Measurements from ENCODE around the gene HS6ST1. TPM values are rescaled to one million over a fixed set of nuclear protein-coding genes. Genes with fewer than 3 reads are reported as not detected.
"Not testable (repeated sequence)": the region's sequence is repeated elsewhere in the genome, so short reads cannot be mapped to it uniquely, and the experiment has no call there.

The HS6ST1 gene
- polyA plus RNA-seq, 1 donor from 2014 or later = 4.3 TPM

DNA sequence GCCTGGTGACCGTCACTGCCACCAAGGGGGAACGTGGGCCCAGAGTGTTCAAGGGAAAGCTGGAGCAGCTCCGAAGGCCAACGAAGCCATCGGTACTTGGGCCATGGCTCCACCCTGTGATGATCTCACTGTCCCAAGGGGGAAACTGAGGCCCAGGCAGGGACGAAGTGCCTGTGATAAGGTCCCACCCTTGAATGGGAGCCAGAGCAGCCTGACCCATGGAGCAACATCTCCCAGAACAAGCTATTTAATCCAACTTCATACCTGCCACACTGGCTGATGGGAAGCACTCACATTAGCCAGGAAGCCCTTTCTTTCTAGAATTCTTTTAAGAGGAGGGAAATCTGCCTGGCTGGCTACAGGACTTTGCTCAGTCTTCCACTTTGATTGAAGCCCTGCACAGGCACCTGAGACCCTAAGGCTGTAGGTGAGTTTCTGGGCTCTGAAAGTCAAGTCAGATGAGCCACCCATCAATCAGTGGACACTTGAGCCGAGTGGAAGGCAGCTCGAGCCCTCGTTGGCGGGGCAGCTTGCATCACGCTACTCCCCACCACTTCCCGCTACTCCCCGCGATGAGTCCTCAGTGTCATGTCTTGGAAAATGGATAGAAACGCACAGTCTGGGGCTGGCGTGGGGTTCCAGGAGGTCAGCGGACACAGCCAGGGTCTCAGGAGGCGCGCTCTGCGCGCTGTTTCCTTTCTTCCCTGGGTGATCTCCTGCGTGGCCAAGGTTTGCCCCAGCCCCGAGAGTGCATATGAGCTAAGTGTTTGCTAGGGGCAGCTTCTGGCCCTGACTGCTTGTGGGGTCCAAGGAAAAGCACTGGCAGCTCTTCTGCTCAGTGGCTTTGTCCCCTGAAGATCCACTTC, 2.5 kb upstream of the HS6ST1 start:
- Mint-ChIP-seq H3K9me3 (no peaks in the 10 kb centered on the region), H3K36me3 (no peaks in the 10 kb centered on the region), H3K27me3 (no peaks in the 10 kb centered on the region), H3K4me1 (peaks cover 9 to 14% (median 13%) of the 10 kb centered on the region in 3 donors), H3K27ac (peak overlapping the region; percentile 31 to 90 (median 50)), H3K4me3 (peak overlapping the region; percentile 70 to 91 (median 78))

- Mint-ChIP-seq H3K36me3 (no peaks in the 10 kb centered on the region), H3K4me1 (peaks cover 12 to 17% (median 13%) of the 10 kb centered on the region in 3 donors), H3K4me3 (peak overlapping the region; percentile 50 to 91 (median 70)), H3K9me3 (no peaks in the 10 kb centered on the region), H3K27me3 (no peaks in the 10 kb centered on the region), H3K27ac (peak overlapping the region; percentile 31 to 90 (median 50))
Observed at GRCh38 chr2:128320192-128320905, 1.7 kb upstream of the HS6ST1 start.

DNA sequence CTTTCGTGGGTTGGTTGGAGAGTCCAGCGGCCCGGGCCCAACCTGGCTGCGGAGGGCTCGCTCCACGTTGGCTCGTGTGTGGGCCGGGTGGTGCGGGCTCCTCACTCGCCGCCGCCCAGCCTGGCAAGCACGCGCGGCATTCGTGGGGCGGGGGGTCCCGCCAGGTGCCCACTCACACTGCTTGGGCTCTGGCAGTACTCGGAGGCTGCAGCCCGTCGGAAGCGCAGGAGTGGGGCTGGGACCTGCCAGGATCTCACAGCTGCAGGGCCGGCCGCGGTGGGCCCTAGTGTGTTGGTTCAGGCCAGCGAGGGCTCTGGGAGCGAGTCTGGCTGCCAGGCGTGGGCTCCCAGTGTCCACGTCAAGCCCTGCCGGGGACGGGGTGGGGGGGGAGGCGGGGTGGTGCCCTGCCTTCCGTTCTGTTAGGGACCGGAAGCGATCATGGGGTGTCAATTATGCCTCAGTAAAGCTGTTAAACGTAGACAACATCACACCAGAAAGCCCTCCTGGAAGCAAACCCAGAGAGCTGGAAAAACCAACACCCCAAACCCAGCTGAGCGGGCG, 1.0 kb upstream of the HS6ST1 start:
- Mint-ChIP-seq H3K27me3 (no peaks in the 10 kb centered on the region), H3K27ac (peak overlapping the region in 1 of 3 donors; percentile 50), H3K36me3 (no peaks in the 10 kb centered on the region), H3K9me3 (no peaks in the 10 kb centered on the region), H3K4me3 (peak overlapping the region in 3 of 4 donors; percentile 50 to 91 (median 79)), H3K4me1 (peaks cover 13 to 24% (median 16%) of the 10 kb centered on the region in 3 donors)

- H3K4me3 Mint-ChIP-seq = peak overlapping the region in 3 of 4 donors; percentile 74 to 87 (median 78)
- H3K27me3 Mint-ChIP-seq, H3K36me3 Mint-ChIP-seq, H3K27ac Mint-ChIP-seq, H3K9me3 Mint-ChIP-seq: not testable (repeated sequence)
- H3K4me1 Mint-ChIP-seq = peaks cover 16 to 28% (median 16%) of the 10 kb centered on the region in 3 donors
Observed at GRCh38 chr2:128318245-128318644, 423 bp downstream of the HS6ST1 start.

DNA sequence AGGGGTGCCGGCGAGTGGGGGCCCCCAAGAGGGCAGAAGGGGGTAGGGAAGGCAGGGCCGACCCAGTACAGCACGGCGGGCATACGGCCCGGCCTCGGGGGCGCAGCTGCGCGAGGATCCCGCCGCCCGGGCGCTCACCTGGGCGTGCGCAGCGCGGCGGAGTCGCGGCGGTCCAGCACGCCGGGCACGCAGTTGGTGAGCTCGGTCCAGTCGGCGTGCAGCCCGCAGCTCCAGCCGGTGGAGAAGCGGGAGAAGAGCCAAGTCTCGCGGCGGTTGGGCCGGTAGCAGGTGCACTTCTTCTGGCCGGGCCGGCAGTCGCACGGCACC, 806 bp downstream of the HS6ST1 start:
- Mint-ChIP-seq H3K4me1 (peaks cover 14 to 32% (median 18%) of the 10 kb centered on the region in 3 donors), H3K4me3 (peak overlapping the region; percentile 91 to 97 (median 95)), H3K27ac (peak overlapping the region in 1 of 3 donors; percentile 90)
- H3K36me3 Mint-ChIP-seq, H3K27me3 Mint-ChIP-seq, H3K9me3 Mint-ChIP-seq: not testable (repeated sequence)

- peaks cover 14 to 32% (median 18%) of the 10 kb centered on the region in 3 donors for H3K4me1 Mint-ChIP-seq
- H3K27ac Mint-ChIP-seq = peak overlapping the region; percentile 53 to 90 (median 83)
- peak overlapping the region; percentile 91 to 97 (median 95) for H3K4me3 Mint-ChIP-seq
Observed at GRCh38 chr2:128317181-128317898, 1.3 kb downstream of the HS6ST1 start.

GRCh38 chr2:128316777-128317180, 1.9 kb downstream of the HS6ST1 start:
- Mint-ChIP-seq H3K36me3 (no peaks in the 10 kb centered on the region), H3K4me3 (peak overlapping the region; percentile 91 to 97 (median 95)), H3K9me3 (no peaks in the 10 kb centered on the region), H3K4me1 (peaks cover 14 to 34% (median 18%) of the 10 kb centered on the region in 3 donors), H3K27ac (peak overlapping the region; percentile 16 to 90 (median 53)), H3K27me3 (no peaks in the 10 kb centered on the region)

More at GRCh38 chr2:128317181-128317898, 1.3 kb downstream of the HS6ST1 start:
- Mint-ChIP-seq H3K27me3 (no peaks in the 10 kb centered on the region), H3K9me3 (no peaks in the 10 kb centered on the region), H3K36me3 (no peaks in the 10 kb centered on the region)

- Mint-ChIP-seq H3K27ac (peak overlapping the region in 2 of 3 donors; percentile 16 to 90), H3K4me1 (peaks cover 9 to 31% (median 13%) of the 10 kb centered on the region in 3 donors), H3K9me3 (no peaks in the 10 kb centered on the region), H3K36me3 (no peaks in the 10 kb centered on the region), H3K27me3 (no peaks in the 10 kb centered on the region), H3K4me3 (peak overlapping the region; percentile 91 to 97 (median 95))
Observed at GRCh38 chr2:128315829-128316776, 2.6 kb downstream of the HS6ST1 start.

- Mint-ChIP-seq H3K4me1 (peaks cover 9 to 34% (median 11%) of the 10 kb centered on the region in 3 donors), H3K27ac (no peak overlapping the region), H3K9me3 (no peaks in the 10 kb centered on the region), H3K36me3 (no peaks in the 10 kb centered on the region), H3K27me3 (no peaks in the 10 kb centered on the region), H3K4me3 (peak overlapping the region; percentile 17 to 90 (median 41))
Observed at GRCh38 chr2:128315122-128315828, 3.4 kb downstream of the HS6ST1 start.

DNA sequence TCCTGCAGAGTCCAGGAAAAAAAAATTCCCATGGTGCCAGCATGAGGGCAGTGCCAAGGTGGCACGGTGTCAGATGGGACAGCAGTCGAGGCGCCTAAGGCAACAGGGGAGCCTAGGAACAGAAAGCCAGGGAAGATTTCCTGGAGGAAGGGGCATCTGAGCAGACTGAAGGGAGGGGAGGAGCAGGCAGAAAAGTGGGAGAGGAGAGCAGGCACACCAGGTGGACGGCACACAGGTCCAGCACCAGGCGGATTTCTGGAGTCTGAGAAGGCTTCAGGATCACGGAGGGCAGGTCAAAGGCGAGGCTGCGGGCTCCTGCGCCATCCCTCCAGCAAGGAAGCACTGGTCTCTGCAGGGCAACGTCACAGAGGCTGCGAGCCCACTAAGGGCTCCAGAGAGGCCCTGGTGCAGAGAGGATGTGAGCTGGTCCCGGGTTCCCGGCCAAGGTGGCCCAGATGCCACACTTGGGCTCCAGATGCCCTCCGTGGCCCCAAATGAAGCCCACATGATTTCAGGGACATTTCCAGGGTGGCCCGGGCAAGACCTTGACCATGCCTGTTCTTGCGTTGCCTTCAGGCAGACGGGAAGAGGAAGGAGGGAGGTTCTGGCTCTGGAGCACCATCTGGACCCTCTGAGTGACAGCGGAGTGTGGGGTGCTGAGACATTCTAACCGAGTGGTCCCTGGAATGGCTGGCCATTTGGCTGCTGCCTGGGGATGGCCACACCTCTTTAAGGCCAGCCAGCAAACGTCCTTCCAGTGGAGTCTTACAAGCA, 4.1 kb downstream of the HS6ST1 start:
- peaks cover 9 to 35% (median 11%) of the 10 kb centered on the region in 3 donors for H3K4me1 Mint-ChIP-seq
- no peaks in the 10 kb centered on the region for H3K9me3 Mint-ChIP-seq
- no peaks in the 10 kb centered on the region for H3K27me3 Mint-ChIP-seq
- H3K27ac Mint-ChIP-seq = no peak overlapping the region
- no peaks in the 10 kb centered on the region for H3K36me3 Mint-ChIP-seq
- peak overlapping the region in 3 of 4 donors; percentile 34 to 90 (median 39) for H3K4me3 Mint-ChIP-seq

DNA sequence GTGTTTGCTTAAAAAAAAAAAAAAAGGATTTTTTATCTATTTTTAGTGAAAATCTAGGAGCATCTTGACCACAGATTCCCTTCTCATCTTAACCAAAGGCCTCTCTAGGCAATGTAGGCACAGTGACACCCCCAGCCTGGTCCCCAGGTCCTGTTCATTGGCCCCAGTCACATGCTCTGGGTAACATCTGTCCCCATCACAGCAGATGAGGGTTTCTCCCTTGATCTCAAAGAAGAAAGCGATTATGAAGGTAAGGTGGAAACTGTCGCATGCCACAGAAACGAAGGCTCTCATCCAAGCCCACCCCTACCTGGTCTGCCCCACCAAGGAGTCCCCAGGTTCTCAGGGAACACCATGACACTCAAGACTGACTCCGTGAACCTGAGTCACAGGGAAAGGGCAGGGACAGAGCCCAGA, 4.7 kb downstream of the HS6ST1 start:
- Mint-ChIP-seq H3K36me3 (no peaks in the 10 kb centered on the region), H3K27ac (no peak overlapping the region), H3K9me3 (no peaks in the 10 kb centered on the region), H3K27me3 (no peaks in the 10 kb centered on the region), H3K4me1 (peaks cover 9 to 36% (median 11%) of the 10 kb centered on the region in 3 donors), H3K4me3 (peak overlapping the region in 2 of 4 donors; percentile 34 to 39)

- Mint-ChIP-seq H3K9me3 (no peaks in the 10 kb centered on the region), H3K4me1 (peaks cover 9 to 36% (median 11%) of the 10 kb centered on the region in 3 donors), H3K27me3 (no peaks in the 10 kb centered on the region), H3K36me3 (no peaks in the 10 kb centered on the region), H3K4me3 (peak overlapping the region in 1 of 4 donors; percentile 45), H3K27ac (peak overlapping the region in 2 of 3 donors; percentile 25 to 35)
Observed at GRCh38 chr2:128313091-128313836, 5.4 kb downstream of the HS6ST1 start.
